KMS-11 (cell line): ENCODE measurements around the gene ZDHHC11.

Source experiments
- H2AFZ ChIP-seq: fragments of 200-600 bp; sonication (generic); 2 replicates; pipeline ENCODE4 v1.6.1; 2016; ENCODE audit warnings: antibody characterized with exemption, mixed run types, low read depth
- H3K27ac ChIP-seq: fragments of 200-600 bp; sonication (generic); 2 replicates; pipeline ENCODE4 v1.6.1; 2016; ENCODE audit warnings: mild to moderate bottlenecking, mixed run types
- H3K27me3 ChIP-seq: fragments of 200-600 bp; sonication (generic); 2 replicates; pipeline ENCODE4 v1.6.1; 2017; ENCODE audit warnings: mild to moderate bottlenecking, low read depth, mixed run types, moderate library complexity; ENCODE audit not compliant: insufficient read depth
- H3K36me3 ChIP-seq: fragments of 200-600 bp; sonication (generic); 2 replicates; pipeline ENCODE4 v1.6.1; 2017; ENCODE audit warnings: mild to moderate bottlenecking, mixed run types; ENCODE audit not compliant: insufficient read depth
- H3K4me1 ChIP-seq: fragments of 200-600 bp; sonication (generic); 2 replicates; pipeline ENCODE4 v1.6.1; 2016; ENCODE audit warnings: mild to moderate bottlenecking, low read depth, mixed run types; ENCODE audit not compliant: poor library complexity, severe bottlenecking
- H3K4me2 ChIP-seq: fragments of 200-600 bp; sonication (generic); 2 replicates; pipeline ENCODE4 v1.7.0; 2016; ENCODE audit warnings: mild to moderate bottlenecking, mixed run types
- H3K4me3 ChIP-seq: fragments of 200-600 bp; sonication (generic); IDR thresholded peaks from 2 replicates; pipeline ENCODE4 v1.6.1; 2017; ENCODE audit warnings: low read depth, low read length, mixed read lengths; ENCODE audit not compliant: insufficient read depth
- H3K79me2 ChIP-seq: fragments of 200-600 bp; sonication (generic); 2 replicates; pipeline ENCODE4 v1.6.1; 2016; ENCODE audit warnings: low read depth, mixed run types; ENCODE audit not compliant: insufficient read depth
- H3K9ac ChIP-seq: fragments of 200-600 bp; sonication (generic); 2 replicates; pipeline ENCODE4 v1.6.1; 2016; ENCODE audit warnings: mild to moderate bottlenecking, mixed run types
- H4K20me1 ChIP-seq: fragments of 200-600 bp; sonication (generic); 2 replicates; pipeline ENCODE4 v1.6.1; 2016; ENCODE audit warnings: mild to moderate bottlenecking, mixed run types; ENCODE audit not compliant: insufficient read depth
- CTCF ChIP-seq: fragments of 200-600 bp; sonication (generic); conservative IDR thresholded peaks from 2 replicates; pipeline ENCODE4 v1.6.1; 2017; ENCODE audit warnings: low read depth, mild to moderate bottlenecking, antibody characterized with exemption, low read length, moderate library complexity, mixed read lengths

The ZDHHC11 gene

GRCh38 chr5:885127-885442 is 34.3 kb upstream of the ZDHHC11 start:
- peaks cover 47% of the 10 kb centered on the region for H3K79me2 ChIP-seq
- H3K4me1 ChIP-seq, result no peaks in the 10 kb centered on the region
- no peak overlapping the region for H3K4me2 ChIP-seq
- H2AFZ ChIP-seq, result no peak overlapping the region
- no peaks in the 10 kb centered on the region; the same call in 1 of the 2 replicates for H4K20me1 ChIP-seq
- H3K4me3 ChIP-seq, result no peak overlapping the region
- H3K36me3 ChIP-seq, result peaks cover 32% of the 10 kb centered on the region; the same call in 1 of the 2 replicates
- no peak overlapping the region for H3K27ac ChIP-seq
- no peaks in the 10 kb centered on the region for H3K27me3 ChIP-seq
- TF ChIP-seq CTCF, result no peak
- H3K9ac ChIP-seq, result no peak overlapping the region

- Histone ChIP-seq H3K27me3 (no peaks in the 10 kb centered on the region), H2AFZ (no peak overlapping the region), H3K36me3 (peaks cover 32% of the 10 kb centered on the region; the same call in 1 of the 2 replicates), H3K79me2 (peaks cover 43% of the 10 kb centered on the region), H3K9ac (no peak overlapping the region), H3K4me2 (no peak overlapping the region), H3K4me3 (no peak overlapping the region), H4K20me1 (no peaks in the 10 kb centered on the region; the same call in 1 of the 2 replicates), H3K27ac (no peak overlapping the region), H3K4me1 (no peaks in the 10 kb centered on the region)
- no peak for TF ChIP-seq CTCF
Observed at GRCh38 chr5:884345-885126, 33.8 kb upstream of the ZDHHC11 start.

GRCh38 chr5:883475-884181 is 32.8 kb upstream of the ZDHHC11 start:
- TF ChIP-seq CTCF, result no peak
- Histone ChIP-seq H3K79me2 (peaks cover 43% of the 10 kb centered on the region), H3K9ac (no peak overlapping the region), H4K20me1 (no peaks in the 10 kb centered on the region; the same call in 1 of the 2 replicates), H2AFZ (no peak overlapping the region), H3K4me1 (no peaks in the 10 kb centered on the region), H3K4me3 (no peak overlapping the region), H3K27me3 (no peaks in the 10 kb centered on the region), H3K27ac (no peak overlapping the region), H3K36me3 (peaks cover 32% of the 10 kb centered on the region; the same call in 1 of the 2 replicates), H3K4me2 (no peak overlapping the region)

- no peak for TF ChIP-seq CTCF
- peaks cover 29% of the 10 kb centered on the region; the same call in 1 of the 2 replicates for H3K36me3 ChIP-seq
- H3K79me2 ChIP-seq, result peaks cover 43% of the 10 kb centered on the region
- H3K4me2 ChIP-seq, result no peak overlapping the region
- no peak overlapping the region for H3K4me3 ChIP-seq
- H2AFZ ChIP-seq, result no peak overlapping the region
- H4K20me1 ChIP-seq, result no peaks in the 10 kb centered on the region; the same call in 1 of the 2 replicates
- H3K9ac ChIP-seq, result no peak overlapping the region
- no peaks in the 10 kb centered on the region for H3K4me1 ChIP-seq
- no peaks in the 10 kb centered on the region for H3K27me3 ChIP-seq
- H3K27ac ChIP-seq, result no peak overlapping the region
Observed at GRCh38 chr5:882253-883183, 31.7 kb upstream of the ZDHHC11 start.
